Measurements from ENCODE around the gene G6PC1. TPM values are rescaled to one million over a fixed set of nuclear protein-coding genes. Genes with fewer than 3 reads are reported as not detected.
"Not testable (repeated sequence)": the region's sequence is repeated elsewhere in the genome, so short reads cannot be mapped to it uniquely, and the experiment has no call there.

Gene G6PC1
- polyA plus RNA-seq, 3 donors: 0.03 to 0.11 TPM; not detected in 1

DNA sequence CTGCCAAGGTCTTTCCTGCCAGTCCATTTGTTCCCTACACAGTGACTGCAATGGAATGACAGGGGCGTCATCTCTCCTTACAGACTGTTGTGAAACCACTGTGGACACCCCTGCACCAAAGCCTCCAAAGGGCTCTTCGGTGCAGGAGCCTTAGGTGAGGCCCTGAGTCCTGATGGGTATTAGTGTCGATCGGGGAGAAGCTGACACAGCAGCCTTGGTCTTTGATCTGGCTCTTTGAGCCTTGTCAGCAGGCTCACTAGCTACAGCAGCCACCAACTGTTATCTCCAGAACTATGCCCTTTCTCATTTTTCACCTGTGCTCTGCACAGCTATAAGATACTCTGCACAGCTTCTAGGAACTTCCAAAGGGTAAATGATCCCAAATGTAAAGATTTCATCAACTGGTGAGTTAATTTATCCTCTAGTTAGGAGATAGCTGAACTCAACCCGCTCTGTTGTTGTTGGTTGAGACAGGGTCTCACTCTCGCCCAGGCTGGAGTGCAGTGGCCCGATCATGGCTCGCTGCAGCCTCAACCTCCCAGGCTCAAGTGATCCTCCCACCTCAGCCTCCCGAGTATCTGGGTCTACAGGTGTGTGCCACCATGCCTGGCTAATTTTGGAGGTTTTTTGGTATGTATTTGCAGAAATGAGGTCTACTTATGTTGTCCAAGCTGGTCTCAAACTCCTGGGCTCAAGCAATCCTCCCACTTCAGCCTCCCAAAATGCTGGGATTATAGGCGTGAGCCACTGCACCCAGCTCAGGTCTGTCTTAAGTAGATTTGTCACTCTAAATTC lies 19.7 kb downstream of the G6PC1 start:
- 69 to 80% (median 74%) methylated on average over 10 of the region's 10 CpGs for WGBS, 3 donors
- H3K27ac ChIP-seq (ENCODE audit: low read depth, low read length): no peak overlapping the region

DNA sequence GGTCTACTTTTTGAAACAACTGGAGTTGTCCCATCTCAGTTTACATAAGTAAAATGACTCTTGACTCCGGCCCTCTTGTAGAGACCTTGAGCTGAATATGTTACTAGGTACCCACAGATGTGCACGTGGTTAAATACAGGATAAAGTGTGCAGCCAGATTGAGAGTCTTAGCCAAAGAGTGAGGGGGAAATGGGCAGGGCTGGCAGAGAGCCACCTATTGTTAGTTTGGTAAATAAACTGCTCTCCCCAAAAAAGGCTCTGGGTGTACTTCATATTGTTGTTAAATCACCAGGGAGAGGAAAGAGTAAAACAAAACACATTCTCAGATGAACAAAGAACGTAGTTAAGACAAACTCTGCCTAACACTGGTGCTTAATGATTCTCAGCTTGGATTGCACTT lies 20.3 kb downstream of the G6PC1 start:
- 20 to 33% (median 31%) methylated on average over 3 of the region's 3 CpGs for WGBS, 3 donors
- no peak overlapping the region for H3K27ac ChIP-seq (ENCODE audit: low read depth, low read length)

DNA sequence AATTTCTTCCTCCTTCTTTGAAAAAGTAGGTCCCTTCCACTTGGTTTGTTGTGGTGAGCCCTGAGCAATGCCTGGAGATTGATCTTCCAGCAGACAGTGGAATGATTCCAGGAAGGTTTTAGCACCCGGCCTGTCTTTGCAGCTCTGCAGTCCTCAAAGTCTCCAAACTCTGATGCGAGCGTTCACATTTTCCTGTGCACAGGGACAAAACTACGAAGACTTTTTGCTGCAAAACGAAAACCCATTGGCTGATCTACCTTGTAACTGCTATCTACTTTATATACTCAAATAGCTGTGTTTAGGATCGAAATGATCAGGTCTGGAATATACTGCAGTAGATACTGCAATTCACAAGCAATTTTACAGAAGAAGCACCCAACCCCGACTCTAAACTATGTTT lies 21.7 kb downstream of the G6PC1 start:
- 51 to 68% (median 59%) methylated on average over 7 of the region's 7 CpGs for WGBS, 3 donors
- H3K27ac ChIP-seq (ENCODE audit: low read depth, low read length): no peak overlapping the region

DNA sequence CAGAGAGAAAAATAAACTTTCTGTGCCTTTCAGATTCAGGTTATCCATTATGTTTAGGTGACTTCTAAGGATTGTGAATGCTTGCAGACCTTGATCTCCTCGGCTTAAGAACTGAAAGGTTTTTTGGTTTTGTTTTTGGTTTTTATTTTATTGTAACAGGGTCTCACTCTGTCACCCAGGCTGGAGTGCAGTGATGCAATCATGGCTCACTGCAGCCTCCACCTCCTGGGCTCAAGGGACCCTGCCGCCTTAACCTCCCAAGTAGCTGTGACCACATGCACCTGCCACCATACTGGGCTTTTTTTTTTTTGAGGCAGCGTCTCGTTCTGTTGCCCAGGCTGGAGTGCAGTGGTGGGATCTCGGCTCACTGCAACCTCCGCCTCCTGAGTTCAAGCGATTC lies 22.9 kb downstream of the G6PC1 start:
- 90 to 95% (median 91%) methylated on average over 7 of the region's 7 CpGs for WGBS, 3 donors
- H3K27ac ChIP-seq (ENCODE audit: low read depth, low read length): not testable (repeated sequence)

DNA sequence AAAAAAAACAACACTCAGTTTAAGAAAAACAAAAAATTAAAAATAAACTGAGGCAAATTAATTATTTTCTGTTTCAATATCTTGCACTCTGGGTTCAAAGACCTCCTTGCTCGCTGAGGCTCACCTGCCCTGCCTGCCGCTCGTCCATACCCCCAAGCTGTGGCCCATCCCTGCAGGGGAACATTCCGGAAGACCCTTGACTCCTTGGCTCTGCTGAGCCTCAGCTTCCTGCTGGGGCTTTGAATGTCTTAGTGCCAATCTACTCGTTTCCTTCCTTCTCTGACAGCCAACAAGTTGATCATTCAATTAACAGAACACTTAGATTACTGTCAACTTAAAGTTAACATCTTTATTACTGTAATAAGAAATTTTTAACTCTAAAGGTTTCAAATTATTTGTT lies 24.3 kb downstream of the G6PC1 start:
- H3K27ac ChIP-seq (ENCODE audit: low read depth, low read length): no peak overlapping the region
- 30 to 61% (median 39%) methylated on average over 5 of the region's 5 CpGs for WGBS, 3 donors

DNA sequence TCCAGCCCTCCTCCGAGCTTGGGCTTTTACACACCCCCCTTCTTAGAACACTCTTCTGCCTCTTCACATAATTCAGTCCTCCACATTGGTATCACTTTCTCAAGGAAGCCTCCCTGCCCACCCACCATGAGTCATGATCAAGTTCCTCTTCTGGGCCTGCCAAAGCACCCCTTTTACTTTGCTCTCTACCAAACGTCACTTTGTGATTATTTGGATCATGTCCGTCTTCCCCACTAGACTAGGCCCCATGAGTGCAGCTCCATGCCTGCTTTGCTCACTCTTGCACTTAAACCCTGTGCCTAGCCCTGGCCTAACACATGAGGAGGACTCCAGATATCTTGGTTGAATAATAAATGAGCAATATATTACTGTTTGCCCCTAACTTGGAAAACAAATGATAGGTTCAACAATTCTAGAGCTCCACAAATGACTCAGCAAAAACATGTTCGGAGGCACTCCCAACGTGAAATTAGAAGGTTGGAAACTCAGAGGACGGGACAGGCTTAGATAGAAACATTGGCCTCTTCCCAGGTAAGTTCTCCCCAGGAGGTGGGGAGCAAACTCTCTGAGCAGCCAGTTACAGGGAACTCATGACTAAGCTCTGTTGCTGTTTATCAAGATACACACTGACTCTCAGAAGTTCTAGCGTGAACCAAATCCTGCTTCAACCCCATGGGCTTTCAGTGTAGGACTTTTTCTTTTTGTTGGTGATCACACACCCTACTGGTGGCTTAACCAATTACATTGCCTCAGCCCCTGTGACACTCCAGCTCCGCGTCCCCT lies 28.3 kb downstream of the G6PC1 start:
- WGBS, 3 donors: 19 to 30% (median 19%) methylated on average over 9 of the region's 9 CpGs
- no peak overlapping the region for H3K27ac ChIP-seq (ENCODE audit: low read depth, low read length)

DNA sequence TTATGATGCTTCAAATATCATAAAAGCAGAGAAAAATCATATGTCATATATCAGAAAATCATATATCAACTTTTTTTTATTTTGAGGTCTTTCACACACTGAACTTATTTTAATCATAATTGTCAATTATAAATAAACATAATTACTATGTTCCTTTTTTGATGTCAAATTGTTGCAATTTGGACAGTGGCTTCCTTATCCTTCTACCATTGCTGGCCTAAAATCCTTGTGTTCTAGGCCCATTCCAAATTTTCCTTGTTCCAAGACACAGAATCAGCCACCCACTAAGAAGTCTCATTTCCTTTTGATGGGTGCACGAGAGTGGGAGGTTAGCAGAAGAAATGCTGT lies 28.9 kb downstream of the G6PC1 start:
- H3K27ac ChIP-seq (ENCODE audit: low read depth, low read length): no peak overlapping the region
- WGBS, 3 donors: 87 to 97% (median 92%) methylated on average over 1 of the region's 1 CpG

DNA sequence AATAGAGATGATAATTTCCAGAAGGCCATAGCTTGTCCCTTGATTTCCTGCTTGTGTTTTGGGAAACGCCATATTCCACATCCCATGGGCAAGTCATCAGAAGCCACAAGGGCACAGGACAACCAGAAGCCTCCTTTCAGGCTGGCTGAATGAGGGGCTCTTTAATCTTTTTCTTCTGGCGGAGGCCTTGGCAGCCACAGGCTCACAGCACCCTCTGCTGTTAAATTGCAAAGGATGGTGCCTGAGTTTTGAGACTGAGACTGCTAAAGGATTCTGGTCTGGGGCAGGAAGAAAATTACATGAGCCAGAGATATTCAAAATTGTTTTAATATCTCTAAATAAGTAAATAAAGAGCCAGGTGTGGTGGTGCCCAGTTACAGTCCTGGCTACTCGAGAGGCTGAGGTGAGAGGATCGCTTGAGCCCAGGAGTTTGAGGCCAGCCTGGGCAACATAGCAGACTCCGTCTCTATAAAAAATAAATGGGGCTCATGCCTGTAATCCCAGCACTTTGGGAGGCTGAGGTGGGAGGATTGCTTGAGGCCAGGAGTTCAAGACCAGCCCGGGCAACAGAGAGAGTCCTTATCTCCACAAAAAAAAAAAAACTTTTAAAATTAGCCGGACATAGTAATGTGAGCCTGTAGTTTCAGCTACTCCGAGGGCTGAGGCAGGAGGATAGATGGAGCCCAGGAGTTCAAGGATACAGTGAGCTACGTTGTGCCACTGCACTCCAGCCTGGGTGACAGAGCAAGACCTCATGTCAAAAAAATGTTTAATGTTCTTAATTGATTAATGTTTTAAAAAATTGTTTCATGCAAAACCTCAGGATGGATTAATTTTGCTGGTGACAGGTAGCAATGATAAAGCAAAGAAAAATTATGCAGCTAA lies 37.4 kb downstream of the G6PC1 start:
- 24 to 42% (median 39%) methylated on average over 9 of the region's 9 CpGs for WGBS, 3 donors

DNA sequence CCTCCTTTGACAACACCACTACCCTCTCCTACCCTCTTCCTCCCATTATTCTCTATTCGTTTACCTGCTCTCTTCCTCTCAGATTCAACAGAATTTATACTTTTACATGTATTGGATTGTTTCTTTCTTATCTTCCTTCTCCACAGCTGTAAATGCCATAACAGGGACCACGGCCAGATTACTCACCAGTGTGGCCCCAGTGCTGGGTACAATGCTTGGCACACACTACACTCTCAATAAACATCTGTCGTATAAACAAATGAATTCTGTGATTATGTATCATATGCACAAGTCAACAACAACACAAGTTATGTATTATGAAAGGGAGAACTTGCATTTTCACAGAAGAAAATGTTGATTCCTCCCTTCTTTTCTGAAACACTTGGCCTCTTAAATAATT lies 43.6 kb downstream of the G6PC1 start:
- H3K27ac ChIP-seq (ENCODE audit: low read depth, low read length): no peak overlapping the region
- WGBS, 3 donors: 45 to 55% (median 53%) methylated on average over 3 of the region's 3 CpGs

More for the DNA sequence above, 37.4 kb downstream of the G6PC1 start:
- H3K27ac ChIP-seq (ENCODE audit: low read depth, low read length): no peak overlapping the region

DNA sequence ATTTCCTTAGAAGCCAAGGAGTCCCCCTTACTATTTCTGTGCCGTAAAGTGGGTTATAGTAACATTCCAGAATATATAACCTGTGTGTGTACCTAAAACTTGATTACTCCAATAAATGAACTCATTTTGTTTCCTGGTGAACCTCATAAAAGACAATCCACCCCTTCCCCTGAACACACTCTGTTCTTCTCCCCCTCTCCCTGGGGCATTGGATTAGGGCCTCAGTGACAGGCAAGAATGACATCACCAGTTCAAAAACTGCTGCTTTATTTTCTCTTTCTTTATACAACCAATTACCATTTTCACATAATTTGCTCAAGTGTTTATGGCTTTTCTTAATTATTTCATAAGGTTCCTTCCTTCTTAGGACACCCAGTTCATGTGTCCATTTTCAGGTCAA lies 46.2 kb downstream of the G6PC1 start:
- WGBS, 3 donors: 92 to 100% (median 92%) methylated on average over 1 of the region's 1 CpG
- H3K27ac ChIP-seq (ENCODE audit: low read depth, low read length): no peak overlapping the region

DNA sequence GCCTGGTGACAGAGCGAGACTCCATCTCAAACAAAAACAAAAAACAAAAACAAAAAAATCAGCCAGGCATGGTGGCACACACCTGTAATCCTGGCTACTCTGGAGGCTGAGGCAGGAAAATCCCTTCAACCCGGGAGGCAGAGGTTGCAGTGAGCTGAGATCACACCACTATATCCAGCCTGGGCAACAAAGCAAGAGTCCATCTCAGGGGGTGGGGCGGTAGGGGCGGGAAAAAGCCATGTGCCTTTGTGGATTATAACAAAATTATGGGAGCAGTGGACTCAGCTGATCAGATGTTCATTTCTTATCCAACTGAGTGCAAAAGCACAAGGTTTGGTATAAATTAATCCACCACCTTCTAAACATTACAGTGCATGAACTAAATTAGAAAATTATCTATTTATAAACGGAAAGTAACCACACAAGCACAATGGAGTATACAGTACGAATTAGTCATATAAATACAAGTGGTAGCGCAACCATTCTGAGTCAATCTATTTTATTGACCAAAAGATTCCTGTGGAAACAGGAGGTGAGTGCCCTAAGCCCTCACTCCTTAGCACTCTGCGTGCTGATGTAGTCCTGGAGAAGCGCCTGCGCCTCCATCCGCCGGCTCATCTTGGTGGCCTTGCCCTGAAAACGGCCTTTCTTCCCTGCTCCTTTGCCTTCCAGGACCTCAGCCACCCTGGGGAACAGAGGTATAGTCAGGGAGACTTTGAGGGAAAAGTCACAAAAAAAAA lies 49.6 kb downstream of the G6PC1 start:
- 92 to 95% (median 92%) methylated on average over 13 of the region's 13 CpGs for WGBS, 3 donors
- H3K27ac ChIP-seq (ENCODE audit: low read depth, low read length): no peak overlapping the region

Other genes with a start within 250 kb of the G6PC1 start
- gene TUBG2, start 241.5 kb upstream of the G6PC1 start, polyA plus RNA-seq: 10 to 100 TPM; 13.9 to 62.7 (median 24.0) TPM
- 10 to 100 TPM; 30.4 to 67.4 (median 30.9) TPM for gene PLEKHH3, start 223.8 kb upstream of the G6PC1 start, polyA plus RNA-seq
- 1 to 10 TPM; 1.3 to 2.6 (median 1.3) TPM for gene CCR10, start 219.0 kb upstream of the G6PC1 start, polyA plus RNA-seq
- gene CNTNAP1, start 218.3 kb upstream of the G6PC1 start, polyA plus RNA-seq: 1 to 10 TPM; 5.9 to 8.3 (median 7.0) TPM
- gene EZH1, start 155.8 kb upstream of the G6PC1 start, polyA plus RNA-seq: 10 to 100 TPM; 16.1 to 27.5 (median 25.9) TPM
- 100 to 1,000 TPM in 2 of 3 donors, 10 to 100 TPM in 1; 12.9 to 178 (median 156) TPM for gene RAMP2, start 139.6 kb upstream of the G6PC1 start, polyA plus RNA-seq
- 10 to 100 TPM; 52.3 to 64.8 (median 61.2) TPM for gene VPS25, start 127.3 kb upstream of the G6PC1 start, polyA plus RNA-seq
- under 1 TPM; 0.45 to 0.54 (median 0.46) TPM for gene WNK4, start 120.2 kb upstream of the G6PC1 start, polyA plus RNA-seq
- 100 to 1,000 TPM; 110 to 134 (median 120) TPM for gene COA3, start 102.1 kb upstream of the G6PC1 start, polyA plus RNA-seq
- gene CNTD1, start 101.9 kb upstream of the G6PC1 start, polyA plus RNA-seq: 1 to 10 TPM in 1 of 3 donors, under 1 TPM in 2; 0.20 to 1.0 (median 0.54) TPM
- gene BECN1, start 76.5 kb upstream of the G6PC1 start, polyA plus RNA-seq: 10 to 100 TPM; 36.5 to 69.7 (median 66.2) TPM
- 10 to 100 TPM; 33.4 to 84.8 (median 60.7) TPM for gene PSME3, start 67.4 kb upstream of the G6PC1 start, polyA plus RNA-seq
- 1 to 10 TPM; 2.0 to 8.9 (median 3.1) TPM for gene AOC2, start 56.2 kb upstream of the G6PC1 start, polyA plus RNA-seq
- 100 to 1,000 TPM in 2 of 3 donors, 10 to 100 TPM in 1; 59.7 to 515 (median 182) TPM for gene AOC3, start 49.6 kb upstream of the G6PC1 start, polyA plus RNA-seq
- 10 to 100 TPM; 32.9 to 39.9 (median 37.6) TPM for gene AARSD1, start 63.7 kb downstream of the G6PC1 start, polyA plus RNA-seq
- gene PTGES3L, start 79.3 kb downstream of the G6PC1 start, polyA plus RNA-seq: 1 to 10 TPM in 1 of 3 donors, under 1 TPM in 2; 0.19 to 3.9 (median 0.40) TPM
- gene RUNDC1, start 79.8 kb downstream of the G6PC1 start, polyA plus RNA-seq: 1 to 10 TPM; 4.3 to 5.6 (median 4.6) TPM
- 1,000 to 10,000 TPM; 1,783 to 4,377 (median 3,127) TPM for gene RPL27, start 97.6 kb downstream of the G6PC1 start, polyA plus RNA-seq
- 10 to 100 TPM; 11.4 to 56.8 (median 34.1) TPM for gene IFI35, start 106.0 kb downstream of the G6PC1 start, polyA plus RNA-seq
- gene VAT1, start 121.6 kb downstream of the G6PC1 start, polyA plus RNA-seq: 100 to 1,000 TPM in 2 of 3 donors, 10 to 100 TPM in 1; 50.8 to 200 (median 118) TPM
- gene RND2, start 124.4 kb downstream of the G6PC1 start, polyA plus RNA-seq: 1 to 10 TPM in 1 of 3 donors, under 1 TPM in 2; 0.22 to 1.8 (median 0.28) TPM
- gene BRCA1, start 224.6 kb downstream of the G6PC1 start, polyA plus RNA-seq: 1 to 10 TPM; 1.0 to 3.6 (median 1.2) TPM